ENCODE measurements around the gene DNAJC1. TPM values are rescaled to one million over a fixed set of nuclear protein-coding genes. Genes with fewer than 3 reads are reported as not detected.
A peak's percentile ranks its signal among the peaks of the same experiment; 100 is the strongest.

The DNAJC1 gene
- total and polyA plus RNA-seq, 2 of the 8 experiments (the other 6 are each of a cell fraction or from before 2014, with no cell fraction given), result 6.8 to 14.8 TPM

DNA sequence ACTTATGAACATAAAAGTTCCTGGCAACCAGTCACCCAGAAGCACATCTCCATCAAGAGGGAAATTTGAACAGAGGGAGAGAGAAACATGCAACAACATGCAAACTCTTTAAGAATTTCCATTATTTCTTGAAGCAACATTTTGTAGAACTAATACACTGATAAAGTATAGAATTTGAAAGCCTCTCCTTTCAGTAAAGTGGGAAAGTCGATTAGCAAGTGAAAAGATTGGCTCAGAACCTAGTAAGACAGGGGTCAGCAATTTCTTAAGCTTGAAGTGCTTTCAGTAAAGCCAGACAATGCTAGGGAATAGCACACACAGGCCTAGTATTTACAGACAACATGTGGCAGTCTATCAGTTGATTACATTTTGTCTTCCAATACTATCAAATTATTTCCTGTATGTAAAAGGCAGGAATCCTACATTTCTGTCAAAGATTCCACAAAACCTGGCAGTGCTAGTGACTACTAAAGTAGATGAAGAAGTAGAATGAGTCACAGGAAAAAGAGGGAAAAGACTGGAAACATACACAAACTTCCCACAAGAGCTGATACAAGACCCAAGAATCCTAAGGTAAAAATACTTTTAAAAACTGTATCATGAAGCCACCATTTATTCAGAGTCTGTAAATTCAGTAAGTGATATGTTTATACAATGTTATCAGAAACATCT is 25.2 kb downstream of the DNAJC1 start:
- Histone ChIP-seq H3K23me2 (ENCODE audit: low read depth, low read length) (no peaks in the 10 kb centered on the region; the same call in 1 of the 2 replicates), H4K91ac (replicated peaks; ENCODE audit: insufficient read length, low read length) (no peak overlapping the region), H2AFZ (ENCODE audit: low read length) (no peak overlapping the region; the same call in 1 of the 2 replicates), H2BK12ac (ENCODE audit: low read depth, low read length) (no peak overlapping the region), H3K9me3 (ENCODE audit: insufficient read depth in 2 of 2, low read depth in 1 of 2, low read length in 1 of 2) (no peaks in the 10 kb centered on the region), H3K18ac (ENCODE audit: extremely low read depth, low read length) (no peak overlapping the region; the same call in 1 of the 2 replicates), H3K79me1 (ENCODE audit: low read depth, low read length) (no peaks in the 10 kb centered on the region), H3K4me1 (replicated peaks in 1 of 4; ENCODE audit: control insufficient read depth in 3 of 4, insufficient read depth in 4 of 4, low read length in 3 of 4) (peaks cover 0 to 10% (median 5%) of the 10 kb centered on the region in 4 experiments; a peak in 4 of 7 replicates), H3K14ac (ENCODE audit: insufficient read length) (no peak overlapping the region), H2BK15ac (ENCODE audit: low read length) (no peak overlapping the region), H2BK5ac (ENCODE audit: low read depth, low read length) (no peak overlapping the region), H3K4ac (replicated peaks; ENCODE audit: insufficient read length, low read depth, low read length) (no peak overlapping the region), H3K27me3 (replicated peaks in 1 of 4; ENCODE audit: control insufficient read depth in 3 of 4, extremely low read depth in 1 of 4, insufficient read depth in 3 of 4, low read length in 3 of 4) (no peaks in the 10 kb centered on the region), H3K79me2 (ENCODE audit: control insufficient read depth in 1 of 2, insufficient read depth in 2 of 2, low read length in 2 of 2) (peaks cover 0 to 15% of the 10 kb centered on the region in 2 experiments; a peak in 1 of 4 replicates), H3K56ac (replicated peaks; ENCODE audit: insufficient read length, low read depth, low read length) (no peak overlapping the region), H3K36me3 (ENCODE audit: control insufficient read depth in 2 of 4, insufficient read depth in 4 of 4, low read length in 3 of 4) (no peaks in the 10 kb centered on the region), H3K27ac (ENCODE audit: low read depth, low read length) (no peak overlapping the region), H4K8ac (ENCODE audit: extremely low read depth, insufficient read depth, low read length) (no peak overlapping the region), H3K23ac (ENCODE audit: insufficient read length) (no peak overlapping the region), H2BK120ac (replicated peaks; ENCODE audit: low read depth, low read length) (no peak overlapping the region), H2AK5ac (ENCODE audit: low read depth, low read length) (no peak overlapping the region), H2BK20ac (ENCODE audit: low read length) (no peak overlapping the region), H4K5ac (ENCODE audit: insufficient read length, low read depth, low read length) (peak overlapping the region; percentile 86), H3K9ac (replicated peaks in 1 of 4; ENCODE audit: extremely low read depth in 1 of 4, low read depth in 3 of 4, low read length in 3 of 4) (no peak overlapping the region), H3K4me3 (ENCODE audit: extremely low read depth in 1 of 4, insufficient read depth in 2 of 4, low read depth in 3 of 4, low read length in 4 of 4) (peak overlapping the region in 1 of 4 experiments; percentile 14; a peak in 1 of 8 replicates), H3K4me2 (ENCODE audit: insufficient read depth in 1 of 2, low read depth in 2 of 2, low read length in 2 of 2) (peak overlapping the region; percentile 0 to 25; a peak in 3 of 4 replicates), H4K20me1 (replicated peaks in 1 of 2; ENCODE audit: control insufficient read depth in 1 of 2, insufficient read depth in 2 of 2, low read length in 2 of 2) (no peaks in the 10 kb centered on the region)
- ChIA-PET CTCF (ENCODE audit: partially characterized antibody) (interaction anchor here (0.7 kb wide), 1 partner anchor 334 kb away, joined by 3 read pairs; no protein-coding TSS in a partner anchor), POLR2A (ENCODE audit: partially characterized antibody) (no interaction called here)
- 17% methylated on average over 1 of the region's 1 CpG; no CpG with 5 or more reads in 1 of the 2 experiments for whole genome bisulfite sequencing, 2 experiments (ENCODE audit: extremely low coverage in 1 of 2, insufficient coverage in 1 of 2, insufficient read length in 1 of 2, insufficient replicate concordance in 2 of 2, low coverage in 1 of 2, low lambda C conversion rate in 2 of 2, missing lambda C conversion rate in 1 of 2)
- DNase-seq (ENCODE audit: low read depth in 1 of 2, low spot score in 2 of 2), result no peak
- peak; percentile 58 for FAIRE-seq
- TF ChIP-seq SP2 (IDR thresholded peaks at IDR 0.05; ENCODE audit: low read length) (no peak), SRF (IDR thresholded peaks at IDR 0.05; ENCODE audit: low read depth, low read length) (no peak), FOSL1 (IDR thresholded peaks at IDR 0.05; ENCODE audit: insufficient read depth, low read depth, low read length) (no peak), TEAD4 (IDR thresholded peaks at IDR 0.05; ENCODE audit: low read depth, low read length) (no peak), EGR1 (IDR thresholded peaks at IDR 0.05; ENCODE audit: borderline replicate concordance, low read depth, low read length) (no peak), BRCA1 (IDR thresholded peaks at IDR 0.05; ENCODE audit: low read depth, low read length) (no peak), ATF2 (IDR thresholded peaks at IDR 0.05; ENCODE audit: low read length) (no peak), BCL11A (IDR thresholded peaks at IDR 0.05; ENCODE audit: low read depth in 2 of 2, low read length in 2 of 2) (no peak), RNF2 (IDR thresholded peaks at IDR 0.05; ENCODE audit: borderline replicate concordance, low read depth, low read length, missing control alignments, poor library complexity, severe bottlenecking) (no peak), ATF3 (IDR thresholded peaks at IDR 0.05; ENCODE audit: insufficient read depth, low read depth, low read length) (no peak)
